Left ventricle myocardium superior (tissue), 1 donor: ENCODE data around the gene RPL18. TPM values are rescaled to one million over a fixed set of nuclear protein-coding genes. Genes with fewer than 3 reads are reported as not detected.
A peak's percentile ranks its signal among the peaks of the same experiment; 100 is the strongest.

Experiments
- ATAC-seq: fragments of 200-7000 bp; cut with Tn5 transposase; one replicate; pipeline ENCODE4 v1.9.1; 2020; ENCODE audit warnings: mild to moderate bottlenecking, moderate library complexity
- DNase-seq: peaks from one replicate; pipeline ENCODE4 v3.0.0-alpha.2; 2020
- intact Hi-C: fragments of 100-400 bp; cut with micrococcal nuclease; formaldehyde crosslinking; loops from one replicate; pipeline ENCODE4 v1.11.0; 2022
- total RNA-seq: library from RNA; stranded (reverse); fragmentation: NEBNext Ultra II Directional; extraction: Animal tissue kit (Norgen Biotek cat#: 25700); gene quantifications from one replicate; pipeline ENCODE4 v1.2.1, GENCODE V29; 2021
- donor health status: DM: no; HTN: yes; CAD: no; lungs with severe emphysema.

RPL18 gene
- total RNA-seq, 1 donor from 2014 or later = 554 TPM

GRCh38 chr19:48617146-48617937 lies 1.6 kb downstream of the RPL18 start:
- intact Hi-C loops = no loop called here
- ATAC-seq (no peak), DNase-seq (no peak)

DNA sequence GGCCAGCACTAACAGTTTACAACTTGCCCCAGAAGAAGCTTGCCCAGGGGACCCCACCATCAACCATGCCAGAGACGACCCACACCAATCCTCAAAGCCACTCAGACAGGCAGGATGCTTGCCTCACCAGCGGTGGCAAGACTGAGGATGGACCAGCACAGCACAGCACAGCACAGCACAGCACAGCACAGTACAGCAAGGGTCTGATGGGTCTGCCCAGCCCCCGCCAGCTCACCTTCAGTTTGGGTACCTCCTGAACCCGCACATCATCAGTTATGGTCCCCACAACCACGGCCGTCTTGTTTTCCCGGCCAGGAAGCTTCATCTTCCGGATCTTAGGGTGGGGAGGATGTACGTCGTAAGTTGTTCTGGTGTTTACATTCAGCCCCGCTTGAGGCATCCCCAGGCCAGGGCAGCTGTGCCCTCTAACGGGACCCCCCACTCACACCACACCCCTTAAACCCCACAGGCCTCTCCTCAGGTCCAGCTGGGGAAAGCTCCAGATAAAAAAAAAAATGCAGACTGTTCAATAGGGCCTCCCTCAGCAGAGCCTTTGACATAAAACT lies 2.4 kb downstream of the RPL18 start:
- ATAC-seq (no peak), DNase-seq (no peak)
- intact Hi-C loops = no loop called here

DNA sequence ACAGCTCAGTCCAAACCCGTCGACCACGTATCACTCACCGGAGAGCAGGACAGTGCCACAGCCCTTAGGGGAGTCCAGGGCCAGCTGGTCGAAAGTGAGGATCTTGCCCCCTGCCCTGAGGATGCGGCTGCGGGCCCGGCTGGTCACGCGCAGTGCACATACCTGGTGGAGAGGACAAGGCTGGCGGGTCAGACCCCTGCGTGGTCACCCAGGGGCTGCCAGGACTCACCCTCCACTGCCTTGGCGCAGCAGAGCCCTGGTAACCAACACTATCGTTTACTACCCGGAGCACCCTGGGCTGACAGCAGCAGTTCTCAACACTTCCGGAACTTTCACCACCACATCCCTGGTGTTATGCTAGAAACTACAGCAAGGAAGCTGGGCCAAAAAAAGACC lies 2.9 kb downstream of the RPL18 start:
- intact Hi-C loops = no loop called here
- no peak for ATAC-seq

GRCh38 chr19:48615231-48616040 lies 3.5 kb downstream of the RPL18 start:
- intact Hi-C loops = no loop called here
- ATAC-seq (no peak), DNase-seq (no peak)

More for the DNA sequence above, 2.9 kb downstream of the RPL18 start:
- DNase-seq = no peak

GRCh38 chr19:48614436-48615230 lies 4.3 kb downstream of the RPL18 start, which contains the start of gene FAM83E:
Gene FAM83E (minus strand): TSS chr19:48615076. CDS start chr19:48613372, 1,704 bp downstream.
- intact Hi-C loops = no loop called here
- DNase-seq (no peak), ATAC-seq (no peak)

DNA sequence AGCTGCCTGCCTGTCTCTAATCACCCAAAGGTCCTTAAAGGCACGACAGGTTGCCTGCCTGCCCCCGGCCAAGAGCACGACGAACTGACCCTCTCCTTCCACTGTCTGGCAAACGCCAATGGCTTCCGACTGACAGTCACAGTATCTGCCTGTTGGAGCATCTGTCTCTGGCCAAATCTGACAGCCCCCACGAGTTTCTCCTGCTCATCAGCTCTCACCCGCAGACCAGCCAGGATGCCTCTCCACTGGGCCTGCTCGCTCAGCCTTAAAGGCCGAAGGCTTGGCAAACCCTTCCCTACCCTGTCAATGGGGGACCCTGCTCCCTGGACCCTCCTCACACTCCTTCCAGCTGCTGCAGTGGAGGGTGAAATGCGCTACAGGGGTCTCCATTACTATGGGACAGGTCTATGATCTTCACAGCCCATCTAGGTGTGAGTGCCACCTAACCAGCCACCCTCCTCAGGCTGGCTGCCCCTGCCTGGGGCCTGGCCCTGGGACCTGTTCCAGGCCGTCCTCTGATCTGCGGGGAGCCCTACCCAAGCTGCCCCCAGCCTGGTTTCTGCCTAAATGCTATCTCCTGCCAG lies 5.0 kb downstream of the RPL18 start:
- DNase-seq = no peak
- intact Hi-C loops = no loop called here
- no peak for ATAC-seq

DNA sequence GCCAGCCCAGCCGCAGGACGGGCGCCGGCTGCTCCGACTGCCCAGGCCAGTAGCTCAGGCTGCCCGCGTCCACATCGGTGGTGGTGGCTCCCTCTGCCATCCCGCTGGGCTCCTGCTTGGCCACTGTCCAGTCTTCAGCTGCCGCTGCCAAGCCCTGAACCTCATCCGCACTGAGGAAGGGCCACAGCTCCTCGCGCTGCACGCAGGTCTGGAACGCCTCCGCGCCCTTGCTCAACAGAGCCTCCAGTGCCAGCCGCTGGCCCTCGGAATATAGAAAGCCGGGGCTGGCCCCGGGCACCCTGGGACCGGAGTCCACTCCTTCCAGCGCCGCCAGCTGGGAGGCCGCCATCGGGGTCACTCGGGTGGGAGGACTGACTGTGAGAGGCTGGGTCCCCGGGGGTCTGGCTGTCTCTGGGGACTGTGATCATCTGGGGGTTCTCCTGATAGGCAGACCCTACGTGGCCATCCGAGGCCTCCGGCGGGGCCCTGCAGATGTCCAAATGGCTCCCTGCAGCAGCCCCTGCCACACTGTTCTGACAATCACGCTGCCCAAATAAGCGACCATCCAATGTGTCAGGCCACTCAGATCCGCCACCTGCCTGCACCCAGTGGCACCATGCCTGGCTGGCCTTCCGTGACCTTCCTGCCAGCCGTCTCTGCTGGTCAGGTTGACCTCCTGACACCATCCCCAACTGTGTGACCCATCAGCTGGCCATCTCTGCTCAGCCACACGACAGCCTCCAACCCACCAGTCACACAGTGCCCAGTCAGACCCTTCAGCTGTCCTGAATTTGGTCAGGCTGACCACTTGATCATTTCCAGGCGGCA lies 5.7 kb downstream of the RPL18 start:
- no peak for ATAC-seq
- DNase-seq = no peak
- intact Hi-C loops = no loop called here

DNA sequence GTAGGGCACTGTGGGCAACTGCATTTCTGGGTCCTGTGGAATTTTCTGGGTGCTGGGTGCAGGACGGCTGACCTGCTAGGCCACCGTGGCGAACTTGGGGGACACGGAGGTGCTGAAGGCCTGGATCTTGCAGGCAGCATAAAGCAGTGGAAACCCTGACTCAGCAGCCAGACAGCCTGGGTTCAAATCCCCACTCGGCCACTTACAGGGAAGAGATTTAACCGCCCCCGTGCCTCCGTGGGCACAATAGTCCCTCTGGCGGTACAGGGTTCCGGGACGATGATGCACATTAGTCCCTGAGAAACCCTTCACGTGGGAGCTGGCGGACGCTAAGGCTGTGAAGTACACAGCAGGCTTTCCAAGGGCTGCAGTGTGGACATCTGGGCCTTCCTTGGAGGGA lies 7.1 kb downstream of the RPL18 start:
- DNase-seq (no peak), ATAC-seq (no peak)
- intact Hi-C loops = no loop called here

- ATAC-seq = no peak
- intact Hi-C loops = no loop called here
- no peak for DNase-seq
Observed at GRCh38 chr19:48609571-48610108, 9.3 kb downstream of the RPL18 start.

DNA sequence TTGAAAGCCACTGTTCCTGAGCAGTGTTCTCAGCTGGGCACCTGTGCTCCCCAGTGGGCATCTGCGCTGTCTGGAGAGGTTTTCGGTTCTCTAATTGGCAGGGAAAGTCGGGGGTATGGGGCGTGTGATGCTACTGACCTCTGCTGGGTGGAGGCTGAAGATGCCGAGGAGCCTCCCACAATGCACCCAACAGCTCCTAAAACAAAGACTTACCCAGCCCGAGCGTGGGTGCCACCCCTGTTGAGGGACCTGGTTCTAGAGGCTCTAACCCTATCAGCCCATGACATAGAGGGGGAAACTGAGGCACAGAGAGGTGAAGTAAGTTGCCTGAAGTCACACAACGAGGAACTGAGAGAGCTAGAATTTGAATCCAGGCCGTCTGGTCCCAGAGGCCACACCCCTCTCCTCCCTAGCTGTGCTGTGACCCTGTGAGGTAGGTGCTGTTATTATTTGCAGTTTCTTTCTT lies 10.1 kb downstream of the RPL18 start:
- intact Hi-C loops = no loop called here
- no peak for DNase-seq

DNA sequence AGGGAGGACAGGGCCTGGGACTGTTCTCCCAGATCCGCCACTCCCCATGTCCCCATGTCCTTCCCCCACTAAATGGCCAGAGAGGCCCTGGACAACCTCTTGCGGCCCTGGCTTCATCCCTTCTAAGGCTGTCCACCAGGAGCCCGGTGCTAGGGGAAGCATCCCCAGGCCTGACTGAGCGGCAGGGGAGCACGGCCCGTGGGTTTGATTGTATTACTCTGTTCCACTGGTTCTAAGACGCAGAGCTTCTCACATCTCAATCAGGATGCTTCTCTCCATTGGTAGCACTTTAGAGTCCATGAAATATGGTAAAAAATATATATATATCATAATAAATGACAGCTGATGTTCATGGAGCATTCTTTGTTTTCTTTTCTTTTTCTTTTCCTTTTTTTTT lies 11.6 kb downstream of the RPL18 start:
- intact Hi-C loops = no loop called here
- ATAC-seq = no peak
- no peak for DNase-seq

More for the DNA sequence above, 10.1 kb downstream of the RPL18 start:
- peak; percentile 48 for ATAC-seq

DNA sequence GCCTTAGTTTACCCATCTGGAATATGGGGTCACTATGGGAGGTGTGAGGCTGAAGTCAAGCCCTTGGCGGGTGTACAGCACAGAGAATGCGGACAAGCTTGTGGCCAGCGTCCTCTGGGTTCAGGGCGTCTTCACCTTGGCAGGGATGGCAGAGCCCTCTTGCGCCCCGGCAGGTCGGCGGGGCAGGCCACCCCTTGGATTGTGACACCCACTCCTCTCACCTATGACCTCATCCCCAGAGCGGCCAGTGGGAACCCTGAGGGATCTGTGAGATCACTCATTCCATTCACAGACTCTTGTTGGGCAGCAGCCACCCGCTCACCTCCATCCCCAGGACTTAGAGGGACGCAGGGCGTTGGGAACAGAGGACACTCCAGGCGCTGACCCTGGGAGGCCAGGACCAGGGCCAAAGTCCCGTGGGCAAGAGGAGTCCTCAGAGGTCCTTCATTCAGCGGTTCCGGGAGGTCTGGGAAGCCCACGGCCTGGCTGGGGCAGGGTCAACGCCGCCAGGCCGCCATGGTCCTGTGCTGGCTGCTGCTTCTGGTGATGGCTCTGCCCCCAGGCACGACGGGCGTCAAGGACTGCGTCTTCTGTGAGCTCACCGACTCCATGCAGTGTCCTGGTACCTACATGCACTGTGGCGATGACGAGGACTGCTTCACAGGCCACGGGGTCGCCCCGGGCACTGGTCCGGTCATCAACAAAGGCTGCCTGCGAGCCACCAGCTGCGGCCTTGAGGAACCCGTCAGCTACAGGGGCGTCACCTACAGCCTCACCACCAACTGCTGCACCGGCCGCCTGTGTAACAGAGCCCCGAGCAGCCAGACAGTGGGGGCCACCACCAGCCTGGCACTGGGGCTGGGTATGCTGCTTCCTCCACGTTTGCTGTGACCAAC lies 12.3 kb downstream of the RPL18 start, which contains the start of gene SPACA4:
Gene SPACA4, plus strand, starts transcription at position 280 of the 896 bp plus-strand sequence. Its CDS starts 237 bp downstream, at position 517.
- DNase-seq = no peak
- no peak for ATAC-seq
- intact Hi-C loops = no loop called here

DNA sequence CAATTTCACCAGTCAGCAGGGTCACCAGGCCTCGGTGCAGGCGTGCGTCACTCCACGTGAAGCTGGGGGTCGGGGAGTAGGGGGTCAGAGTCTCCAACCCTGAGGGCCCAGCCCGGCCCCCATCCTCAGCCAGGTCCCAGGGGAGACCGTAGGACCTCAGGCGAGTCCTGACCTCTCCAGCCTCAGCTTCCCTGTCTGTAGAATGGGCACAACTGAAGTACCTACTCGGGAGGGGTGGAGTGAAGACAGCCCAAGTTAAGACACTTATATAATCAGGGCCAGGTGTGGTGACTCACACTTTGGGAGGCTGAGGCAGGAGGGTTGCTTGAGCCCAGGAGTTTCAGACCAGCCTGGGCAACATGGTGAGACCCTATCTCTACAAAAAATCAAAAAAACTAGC lies 15.1 kb downstream of the RPL18 start:
- DNase-seq = no peak
- no peak for ATAC-seq
- intact Hi-C loops = no loop called here

DNA sequence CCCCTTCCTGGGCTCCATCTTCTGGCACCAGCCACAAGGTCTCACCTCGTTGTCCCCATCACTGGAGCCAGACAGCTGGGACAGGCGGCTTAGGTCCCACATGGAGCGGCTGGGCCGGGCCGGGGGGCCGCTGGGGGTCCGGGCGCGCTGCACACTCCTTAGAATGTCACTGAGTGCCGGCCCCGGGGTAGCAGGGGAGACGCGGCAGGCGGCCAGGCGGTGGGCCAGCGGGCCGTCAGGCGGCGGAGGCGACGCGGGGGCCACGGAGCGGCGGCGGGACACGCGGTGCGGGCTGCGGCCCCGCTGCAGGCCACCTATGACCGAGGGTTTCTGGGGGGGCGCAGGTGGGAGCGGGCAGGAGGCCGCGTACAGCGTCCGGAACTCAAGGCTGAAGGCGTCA lies 15.5 kb downstream of the RPL18 start:
- ATAC-seq = no peak
- DNase-seq = no peak
- intact Hi-C loops = no loop called here

- ATAC-seq (no peak), DNase-seq (no peak)
- intact Hi-C loops = no loop called here
Observed at GRCh38 chr19:48603001-48603400, 16.0 kb downstream of the RPL18 start.

GRCh38 chr19:48600679-48601417 lies 18.1 kb downstream of the RPL18 start:
- ATAC-seq (no peak), DNase-seq (no peak)
- intact Hi-C loops = no loop called here
